GM12878 (cell line): ENCODE data around the gene HTR1A.

Experiments
- ATF3 ChIP-seq: IDR thresholded peaks from 2 replicates; pipeline ENCODE4 v1.6.1; 2011; ENCODE audit warnings: low read depth, mild to moderate bottlenecking, low read length, moderate library complexity, borderline replicate concordance; ENCODE audit errors: extremely low read depth
- CTCF ChIP-seq, 3 experiments: IDR thresholded peaks in 2 of 3; conservative IDR thresholded peaks in 1 of 3; 2 replicates each; pipeline ENCODE4 v1.5.1; 2011; ENCODE audit warnings: low read depth in 3 of 3, low read length in 3 of 3, mild to moderate bottlenecking in 3 of 3, control low read depth in 2 of 3, moderate library complexity in 2 of 3, inconsistent platforms in 1 of 3, mixed read lengths in 1 of 3; ENCODE audit not compliant: control insufficient read depth in 2 of 3, insufficient read depth in 1 of 3; ENCODE audit errors: extremely low read depth in 1 of 3
- MEF2B ChIP-seq: fragments of 450-650 bp; IDR thresholded peaks from 2 replicates; pipeline ENCODE4 v1.6.1; 2018; ENCODE audit warnings: mild to moderate bottlenecking, moderate library complexity; ENCODE audit not compliant: partially characterized antibody, poor library complexity, severe bottlenecking
- PBX3 ChIP-seq: IDR thresholded peaks from 2 replicates; pipeline ENCODE4 v1.6.1; 2011; ENCODE audit warnings: mild to moderate bottlenecking, low read depth, low read length, moderate library complexity; ENCODE audit not compliant: insufficient replicate concordance
- POLR2A ChIP-seq: IDR thresholded peaks from 2 replicates; pipeline ENCODE4 v1.6.1; 2011; ENCODE audit warnings: low read depth, mild to moderate bottlenecking, low read length
- POLR2AphosphoS5 ChIP-seq: IDR thresholded peaks from 2 replicates; pipeline ENCODE4 v1.6.1; 2011; ENCODE audit warnings: mild to moderate bottlenecking, low read length, inconsistent platforms
- TAF1 ChIP-seq: IDR thresholded peaks from 2 replicates; pipeline ENCODE4 v1.6.1; 2011; ENCODE audit warnings: mild to moderate bottlenecking, low read depth, low read length, borderline replicate concordance
- YBX1 ChIP-seq: fragments of 450-650 bp; IDR thresholded peaks from 2 replicates; pipeline ENCODE4 v1.6.1; 2016; ENCODE audit warnings: antibody characterized with exemption

GRCh38 chr5:63931836-63932235, 30.4 kb downstream of the HTR1A start:
- TF ChIP-seq CTCF (IDR thresholded peaks at IDR 0.05 in 2 of 3, conservative IDR thresholded peaks at IDR 0.05 in 1 of 3; ENCODE audit: control insufficient read depth in 2 of 3, extremely low read depth in 1 of 3, insufficient read depth in 1 of 3, low read depth in 3 of 3, low read length in 3 of 3), result no peak
- TF ChIP-seq MEF2B, result no peak
- no peak for TF ChIP-seq POLR2A
- TF ChIP-seq POLR2AphosphoS5, result no peak
- TF ChIP-seq ATF3, result no peak
- no peak for TF ChIP-seq YBX1
- TF ChIP-seq TAF1, result no peak
- no peak for TF ChIP-seq PBX3
